ENCODE measurements around the gene MPPED1.

Gene MPPED1

DNA sequence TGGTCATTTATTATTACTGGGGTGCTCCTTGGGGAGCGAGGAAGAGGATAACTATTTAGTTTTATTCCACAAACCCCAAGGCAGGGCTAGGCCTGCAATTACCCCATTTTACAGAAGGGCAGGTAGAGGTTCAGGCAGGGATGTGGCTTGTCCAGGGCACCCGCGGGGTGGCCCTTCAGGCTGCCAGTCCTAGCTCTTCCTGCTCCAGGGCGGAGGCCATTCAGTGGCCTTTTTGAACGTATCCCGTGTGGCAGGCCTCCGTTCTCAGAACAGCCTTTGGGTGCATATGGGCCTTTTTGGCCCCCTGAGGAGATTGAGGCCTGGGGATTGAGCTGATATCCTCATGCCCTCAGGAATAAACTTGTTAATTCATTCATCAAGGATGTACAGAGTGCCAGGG is 66.2 kb downstream of the MPPED1 start:
- DNase-seq, result no peak

DNA sequence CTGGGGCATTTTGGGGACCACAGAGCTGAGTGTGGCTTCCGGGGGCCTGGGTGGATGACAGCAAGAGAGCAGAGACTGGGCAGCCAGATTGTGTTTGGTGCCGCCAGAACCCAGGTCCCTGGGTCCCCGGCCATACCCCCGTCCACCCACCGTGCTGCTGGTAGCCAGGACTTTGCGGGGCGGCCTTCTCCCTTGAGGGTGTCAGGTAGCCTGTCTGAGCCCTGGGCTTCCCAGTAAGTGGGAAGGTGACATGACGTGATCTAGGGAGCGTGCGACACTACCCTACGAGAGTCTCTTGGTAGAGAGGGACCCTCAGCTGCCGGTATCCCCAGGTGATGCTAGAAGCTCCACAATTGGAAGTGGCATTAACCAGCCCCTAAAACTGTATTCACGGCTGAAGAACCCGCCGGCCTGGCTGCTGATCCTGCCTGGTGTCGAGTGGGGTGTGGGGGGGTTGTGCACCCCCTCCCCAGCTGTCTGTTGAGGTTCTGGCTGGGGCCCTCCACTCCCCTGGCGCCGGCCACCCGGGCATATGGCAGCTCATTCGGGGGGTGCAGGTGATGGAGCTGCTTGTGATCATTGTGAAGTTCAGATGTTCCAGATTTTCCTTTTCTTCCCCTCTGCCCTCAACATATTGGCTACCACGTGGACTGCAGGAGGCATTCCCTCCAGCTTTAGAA is 66.9 kb downstream of the MPPED1 start:
- no peak for DNase-seq

DNA sequence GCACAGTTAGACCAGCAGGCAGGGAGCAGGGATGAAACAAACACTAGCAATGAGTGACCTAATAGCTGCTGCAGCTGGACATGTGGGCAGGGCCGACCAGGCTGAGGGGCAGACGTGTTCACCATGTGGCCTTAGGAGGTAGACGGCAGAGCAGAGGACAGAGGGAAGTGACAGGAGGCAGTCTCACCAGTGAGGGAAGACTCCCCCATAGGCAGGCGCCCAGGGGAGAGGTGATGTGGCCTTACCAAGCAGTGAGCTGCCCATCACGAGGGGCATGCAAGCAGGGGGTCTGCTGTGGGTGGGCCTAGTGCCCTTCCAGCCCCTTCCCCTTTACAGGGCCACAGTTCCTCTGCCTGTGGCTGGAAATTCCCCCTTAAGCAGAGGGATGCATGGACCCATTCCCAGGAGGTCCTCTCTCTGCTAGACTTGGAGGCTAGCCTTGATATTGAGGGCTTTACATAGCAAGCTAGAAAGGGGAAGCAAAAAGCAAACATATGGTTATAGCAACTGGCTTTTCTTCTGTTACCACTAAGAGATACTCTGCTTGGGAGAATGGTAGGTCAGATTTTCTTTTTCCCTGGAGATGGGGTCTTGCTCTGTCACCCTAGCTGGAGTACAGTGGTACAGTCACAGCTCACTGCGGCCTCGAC is 67.6 kb downstream of the MPPED1 start:
- DNase-seq, result no peak

DNA sequence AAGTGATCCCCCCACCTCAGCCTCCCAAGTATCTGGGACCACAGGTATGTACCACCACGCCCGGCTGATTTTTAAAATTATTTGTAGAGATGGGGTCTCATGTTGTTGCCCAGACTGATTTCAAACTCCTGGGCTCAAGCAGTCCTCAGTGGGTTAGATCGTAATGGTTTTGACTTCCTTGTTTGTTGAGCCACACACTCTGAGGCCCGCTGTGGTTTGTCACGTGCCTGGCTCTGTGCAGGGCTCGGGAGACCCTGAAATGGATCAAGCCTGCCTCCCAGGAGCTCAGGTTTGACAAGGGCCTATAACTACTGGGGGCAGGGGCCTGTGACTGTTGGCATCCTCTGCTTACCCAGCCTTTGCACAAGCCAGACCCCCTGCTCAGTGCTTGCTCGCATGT is 68.1 kb downstream of the MPPED1 start:
- DNase-seq, result no peak

DNA sequence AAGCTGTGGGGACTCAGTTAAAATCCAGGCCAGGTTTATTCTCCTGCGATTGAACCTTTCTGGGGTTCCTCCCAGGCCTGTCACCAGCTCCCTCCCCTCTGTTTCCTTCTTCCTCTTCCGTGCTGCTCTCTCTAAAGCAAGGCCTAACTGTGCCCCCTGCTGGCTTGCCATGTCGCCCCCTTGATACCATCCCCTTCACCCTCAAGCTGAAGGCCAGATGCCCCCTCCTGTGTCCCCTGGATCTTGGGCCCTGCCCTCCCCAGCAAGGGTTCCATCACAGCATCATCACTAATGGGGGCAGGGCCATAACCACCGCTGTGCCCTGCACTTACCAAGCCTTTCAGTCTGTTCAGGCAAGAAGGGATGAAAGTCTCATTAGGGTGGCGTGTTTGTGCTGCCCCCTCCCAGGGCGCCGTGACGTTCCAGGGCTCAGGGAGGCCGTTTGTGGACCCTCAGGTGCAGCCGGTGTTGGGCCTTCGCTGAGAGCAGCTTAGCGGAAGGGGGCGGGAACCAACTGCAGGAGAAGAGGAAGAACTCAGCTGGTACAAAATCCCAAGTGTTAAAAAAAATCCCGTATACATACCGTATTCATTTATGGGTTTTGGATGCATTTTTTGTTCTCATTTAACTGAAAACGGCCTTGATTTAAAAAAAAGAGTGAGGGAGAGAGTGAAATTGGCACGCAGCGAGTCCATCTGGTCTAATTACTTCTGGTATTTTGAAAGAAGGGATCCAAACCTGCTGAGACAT is 69.9 kb downstream of the MPPED1 start:
- no peak for DNase-seq

DNA sequence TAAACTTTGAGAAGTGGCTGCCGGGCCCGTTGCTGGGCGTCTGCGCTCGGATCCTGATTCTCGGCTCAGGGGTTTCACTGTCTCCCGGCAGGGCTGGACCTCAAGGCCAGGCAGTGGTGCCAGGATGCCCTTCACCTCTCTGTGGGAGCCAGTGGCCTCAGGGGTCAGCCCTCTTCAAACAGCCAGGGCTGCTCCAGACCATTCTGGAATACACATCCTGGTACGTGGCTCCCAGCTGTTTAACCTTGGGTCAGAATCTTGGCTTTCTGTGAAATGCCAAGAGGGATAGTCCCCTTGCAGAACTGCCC is 70.5 kb downstream of the MPPED1 start:
- no peak for DNase-seq

- DNase-seq, result no peak
Observed at GRCh38 chr22:43483266-43483665, 71.5 kb downstream of the MPPED1 start.

GRCh38 chr22:43483669-43484068 is 71.9 kb downstream of the MPPED1 start:
- no peak for DNase-seq

DNA sequence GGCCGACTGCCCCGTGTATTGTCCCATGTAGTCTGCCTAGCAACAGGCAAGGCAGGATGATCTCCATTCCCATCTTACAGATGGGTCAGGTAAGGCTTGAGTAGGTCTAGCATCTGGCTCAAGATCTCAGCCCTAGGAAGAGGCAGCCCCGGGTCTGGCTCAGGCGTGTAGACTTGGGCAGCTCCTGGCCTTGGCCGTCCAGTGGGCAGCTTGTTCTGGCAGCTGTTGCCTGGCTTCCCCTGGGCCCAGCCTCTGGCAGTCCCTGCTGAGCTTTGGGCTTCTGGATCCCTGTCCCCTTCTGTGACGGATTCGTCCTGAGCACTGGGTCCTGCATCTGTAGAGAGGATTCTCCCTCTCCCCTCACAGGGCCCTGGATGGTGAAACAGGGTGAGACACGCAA is 72.4 kb downstream of the MPPED1 start:
- no peak for DNase-seq

DNA sequence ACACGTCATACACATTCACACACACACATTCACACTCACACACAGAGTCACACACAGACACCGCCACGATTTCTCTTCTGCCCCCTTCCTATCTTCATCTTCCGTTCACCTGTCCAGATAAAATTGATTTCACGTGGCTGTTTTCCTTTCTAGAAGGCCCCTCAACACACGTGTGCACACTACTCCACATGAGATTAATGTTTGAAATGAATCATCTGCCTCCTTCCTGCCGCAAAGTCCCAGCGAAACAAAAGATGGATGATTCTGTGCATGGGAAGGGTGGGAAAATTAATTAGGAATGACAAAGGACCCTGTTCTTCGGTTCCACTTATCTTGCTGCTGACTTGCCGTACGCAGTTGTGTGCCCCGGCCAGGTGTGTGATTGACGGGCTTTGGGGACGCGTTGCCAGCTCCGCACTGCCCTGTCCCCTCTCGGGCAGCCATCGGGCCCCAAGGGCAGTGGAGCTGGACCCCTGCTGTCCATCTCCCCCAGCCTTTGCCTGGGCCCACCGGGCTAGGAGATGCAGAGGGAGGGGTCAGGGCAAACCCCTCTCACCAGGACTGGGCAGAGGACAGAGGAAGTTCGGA is 73.8 kb downstream of the MPPED1 start:
- no peak for DNase-seq

GRCh38 chr22:43487311-43488030 is 75.7 kb downstream of the MPPED1 start:
- DNase-seq, result no peak

- no peak for DNase-seq
Observed at GRCh38 chr22:43488031-43488866, 76.4 kb downstream of the MPPED1 start.

DNA sequence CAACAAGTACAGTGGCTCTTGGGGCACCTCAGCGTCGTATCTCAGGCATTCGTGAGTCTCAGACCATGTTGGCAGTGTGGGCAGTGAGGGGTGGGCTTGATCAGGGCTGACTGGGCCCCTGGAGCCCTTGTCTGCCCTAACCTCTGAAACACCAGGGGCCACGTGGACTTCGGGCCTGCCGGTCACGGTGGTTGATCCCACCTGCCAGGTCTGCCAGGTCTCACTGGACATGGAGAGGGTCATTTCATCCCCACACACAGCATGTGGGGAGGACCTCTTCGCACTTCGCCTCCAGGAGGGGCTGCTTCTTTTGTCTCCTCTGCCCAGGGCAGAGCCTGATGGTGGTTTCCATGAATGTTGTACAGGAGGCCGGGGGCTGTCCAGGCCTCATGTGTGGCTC is 77.1 kb downstream of the MPPED1 start:
- DNase-seq, result no peak

DNA sequence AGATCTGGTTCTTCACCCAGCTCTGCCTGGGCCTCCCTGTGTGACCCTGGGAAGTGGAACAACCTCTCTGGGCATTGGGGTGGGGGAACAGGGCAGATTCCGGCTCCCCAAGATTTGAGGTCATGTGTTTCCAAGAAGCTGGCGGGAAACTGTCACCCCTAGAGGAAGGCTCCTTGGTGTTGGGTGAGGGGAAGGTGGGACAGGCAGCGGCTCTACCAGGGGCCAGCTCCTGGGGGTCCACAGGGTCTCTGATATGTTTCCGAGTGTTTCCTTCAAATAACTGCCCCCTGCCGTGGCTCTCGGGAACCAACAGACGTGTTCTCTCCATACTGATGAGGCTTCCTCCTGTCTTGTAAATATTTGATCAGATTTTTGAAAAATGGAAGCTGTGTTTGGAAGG is 78.5 kb downstream of the MPPED1 start:
- no peak for DNase-seq

DNA sequence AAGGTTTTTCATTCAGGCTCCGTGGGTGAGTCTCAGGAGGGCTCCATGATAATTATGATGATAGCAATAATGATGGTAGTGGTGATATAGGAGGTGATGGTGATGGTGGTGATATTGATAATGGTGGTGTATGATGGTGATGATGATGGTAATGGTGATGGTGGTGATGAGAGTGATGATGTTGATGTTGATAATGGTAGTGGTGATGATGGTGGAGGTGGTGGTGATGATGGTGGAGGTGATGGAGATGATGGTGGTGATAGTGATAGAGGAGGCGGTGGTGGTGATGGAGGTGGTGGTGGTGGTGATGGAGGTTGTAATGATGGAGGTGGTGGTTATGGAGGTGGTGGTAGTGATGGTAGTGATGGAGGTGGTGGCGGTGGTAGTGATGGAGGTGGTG is 79.4 kb downstream of the MPPED1 start:
- no peak for DNase-seq

- DNase-seq, result no peak
Observed at GRCh38 chr22:43491737-43492136, 79.9 kb downstream of the MPPED1 start.

GRCh38 chr22:43493297-43493696 is 81.5 kb downstream of the MPPED1 start:
- no peak for DNase-seq

DNA sequence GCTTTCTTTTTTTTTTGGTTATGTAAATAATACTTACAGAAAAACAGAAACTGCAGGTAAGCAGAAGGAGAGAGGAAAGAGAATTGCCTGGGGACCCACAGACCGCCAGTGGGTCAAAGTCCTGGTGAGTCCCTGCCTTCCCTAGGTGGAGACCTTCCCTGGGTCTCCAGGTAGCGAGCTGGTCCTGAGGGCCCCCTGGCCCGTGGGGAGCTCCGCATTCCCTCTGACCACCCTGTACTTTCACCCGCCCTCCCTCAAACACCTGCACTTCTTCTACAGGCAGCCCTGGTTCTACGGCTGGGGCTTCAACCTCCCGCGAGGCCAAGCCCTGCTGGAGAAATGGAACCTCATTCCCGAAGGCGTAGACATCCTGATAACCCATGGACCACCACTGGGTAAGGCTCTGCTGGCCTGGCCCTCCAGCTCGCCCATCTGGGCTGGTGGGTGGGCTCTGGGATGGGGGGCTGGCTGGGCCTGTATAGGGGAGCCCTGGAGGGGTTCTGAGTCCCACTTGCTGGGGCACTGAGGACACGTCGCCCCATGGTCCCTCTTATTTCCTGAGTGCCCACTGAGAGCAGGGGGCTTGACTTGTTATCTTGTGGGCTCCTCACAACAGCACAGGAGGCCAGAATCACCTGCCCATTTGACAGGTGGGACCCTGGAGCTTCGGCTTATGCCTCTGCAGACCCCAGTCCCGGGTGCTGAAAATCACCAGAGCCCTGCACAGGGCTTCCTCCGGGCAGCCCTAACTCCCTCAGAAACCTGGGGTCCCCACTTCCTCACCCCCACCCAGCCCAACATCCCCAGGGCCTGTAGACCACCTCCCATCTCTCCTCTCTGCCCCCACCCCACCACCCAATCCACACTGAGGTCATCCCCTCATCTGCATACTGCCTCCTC is 86.4 kb downstream of the MPPED1 start:
- no peak for DNase-seq

GRCh38 chr22:43498856-43499253 is 87.0 kb downstream of the MPPED1 start:
- no peak for DNase-seq

- DNase-seq, result no peak
Observed at GRCh38 chr22:43500792-43501785, 89.3 kb downstream of the MPPED1 start.
